Lung (tissue), 12 donors: ENCODE data around the gene PLP1. TPM values are rescaled to one million over a fixed set of nuclear protein-coding genes. Genes with fewer than 3 reads are reported as not detected.

Experiments used
- ATAC-seq: fragments of 200-7000 bp; cut with Tn5 transposase; one replicate; pipeline ENCODE4 v1.9.1; 2020; ENCODE audit warnings: moderate number of reproducible peaks; ENCODE audit not compliant: insufficient read depth, low FRiP score
- DNase-seq, 3 donors: peaks; one replicate each; pipeline ENCODE4 v3.0.0-alpha.2; 2013 to 2017
- H3K27ac ChIP-seq, 2 donors: one replicate each; pipeline ENCODE4 v1.5.1; 2013; ENCODE audit warnings: mild to moderate bottlenecking in 2 of 2, moderate library complexity in 2 of 2, control low read depth in 1 of 2, inconsistent platforms in 1 of 2, low read depth in 1 of 2, low read length in 1 of 2
- H3K27me3 ChIP-seq, 3 donors: one replicate each; pipeline ENCODE4 v1.5.1; 2013; ENCODE audit warnings: low read length in 2 of 3; ENCODE audit not compliant: control insufficient read depth in 3 of 3, insufficient read depth in 3 of 3
- H3K36me3 ChIP-seq, 4 donors: one replicate each; pipeline ENCODE4 v1.5.1; 2013; ENCODE audit warnings: low read length in 4 of 4, mild to moderate bottlenecking in 1 of 4, moderate library complexity in 1 of 4; ENCODE audit not compliant: control insufficient read depth in 4 of 4, insufficient read depth in 4 of 4
- H3K4me1 ChIP-seq, 5 donors: one replicate each; pipeline ENCODE4 v1.5.1; 2013; ENCODE audit warnings: low read length in 5 of 5, mild to moderate bottlenecking in 2 of 5, moderate library complexity in 1 of 5; ENCODE audit not compliant: control insufficient read depth in 5 of 5, insufficient read depth in 5 of 5
- H3K4me3 ChIP-seq: one replicate; pipeline ENCODE4 v1.5.1; 2013; ENCODE audit warnings: mild to moderate bottlenecking, control low read depth, moderate library complexity
- H3K9ac ChIP-seq, 2 donors: one replicate each; pipeline ENCODE4 v1.5.1; 2013; ENCODE audit warnings: low read length in 2 of 2, control low read depth in 1 of 2; ENCODE audit not compliant: insufficient read depth in 1 of 2
- H3K9me3 ChIP-seq, 4 donors: one replicate each; pipeline ENCODE4 v1.5.1; 2013; ENCODE audit warnings: low read length in 3 of 4, mild to moderate bottlenecking in 1 of 4, moderate library complexity in 1 of 4; ENCODE audit not compliant: control insufficient read depth in 4 of 4, insufficient read depth in 3 of 4
- whole genome bisulfite sequencing, 2 donors: extraction: QIAGEN DNeasy Blood & Tissue Kit; methylation state at CpG; one replicate each; pipeline ENCODE4 v1.1.7; 2013; 5-methylcytosine and 5-hydroxymethylcytosine counted together
- polyA plus RNA-seq, 2 donors: library from polyadenylated mRNA; stranded (reverse); fragments of 200-250 nt; gene quantifications; one replicate each; pipeline ENCODE4 v1.2.1, GENCODE V29; 2013
- total RNA-seq, 2 donors: library from RNA; depleted of rRNA in 1 of 2; stranded (reverse); fragments of >200 nt in 1 of 2; gene quantifications; one replicate each; pipeline ENCODE4 v1.2.1, GENCODE V29; 2014 to 2021
- TF ChIP-seq, protein P1 (sequence below): IDR thresholded peaks from 2 replicates; pipeline ENCODE4 v1.5.1; 2012; ENCODE audit warnings: mild to moderate bottlenecking; ENCODE audit errors: control extremely low read depth, extremely low read depth
- donor health status: control.
- donor health status: control.
- donor health status: Bipolar disorder and iron deficiency.
- donor health status: healthy.
- donor health status: DM: yes; HTN: yes; CAD: no.

The PLP1 gene
- total and polyA plus RNA-seq, 4 donors, result 0.06 to 9.3 (median 0.34) TPM

DNA sequence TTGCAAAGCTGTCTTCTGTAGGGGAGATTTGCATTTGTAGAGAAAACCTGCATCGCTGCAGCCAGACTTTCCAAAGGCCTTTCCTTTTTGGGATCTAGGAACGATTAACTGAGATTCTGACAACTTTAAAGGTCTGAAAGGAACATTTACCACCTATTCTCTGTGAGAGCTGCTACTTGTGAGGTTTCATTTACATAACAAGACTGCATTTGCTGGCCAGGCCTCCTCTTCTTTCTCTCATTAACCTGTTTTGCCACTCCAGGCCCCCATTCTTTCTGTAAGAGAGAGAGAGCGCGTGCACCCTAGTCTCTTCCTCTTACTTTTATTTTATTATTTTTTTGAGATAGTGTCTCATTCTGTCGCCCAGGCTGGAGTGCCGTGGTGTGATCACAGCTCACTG, 34.3 kb upstream of the PLP1 start:
- TF ChIP-seq, protein P1, sequence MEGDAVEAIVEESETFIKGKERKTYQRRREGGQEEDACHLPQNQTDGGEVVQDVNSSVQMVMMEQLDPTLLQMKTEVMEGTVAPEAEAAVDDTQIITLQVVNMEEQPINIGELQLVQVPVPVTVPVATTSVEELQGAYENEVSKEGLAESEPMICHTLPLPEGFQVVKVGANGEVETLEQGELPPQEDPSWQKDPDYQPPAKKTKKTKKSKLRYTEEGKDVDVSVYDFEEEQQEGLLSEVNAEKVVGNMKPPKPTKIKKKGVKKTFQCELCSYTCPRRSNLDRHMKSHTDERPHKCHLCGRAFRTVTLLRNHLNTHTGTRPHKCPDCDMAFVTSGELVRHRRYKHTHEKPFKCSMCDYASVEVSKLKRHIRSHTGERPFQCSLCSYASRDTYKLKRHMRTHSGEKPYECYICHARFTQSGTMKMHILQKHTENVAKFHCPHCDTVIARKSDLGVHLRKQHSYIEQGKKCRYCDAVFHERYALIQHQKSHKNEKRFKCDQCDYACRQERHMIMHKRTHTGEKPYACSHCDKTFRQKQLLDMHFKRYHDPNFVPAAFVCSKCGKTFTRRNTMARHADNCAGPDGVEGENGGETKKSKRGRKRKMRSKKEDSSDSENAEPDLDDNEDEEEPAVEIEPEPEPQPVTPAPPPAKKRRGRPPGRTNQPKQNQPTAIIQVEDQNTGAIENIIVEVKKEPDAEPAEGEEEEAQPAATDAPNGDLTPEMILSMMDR, result no peak
- peaks cover 7 to 38% (median 9%) of the 10 kb centered on the region in 3 donors for H3K27me3 ChIP-seq
- 56 to 86% methylated on average over 6 of the region's 6 CpGs for WGBS, 2 donors
- H3K4me1 ChIP-seq, result no peaks in the 10 kb centered on the region
- no peak overlapping the region for H3K4me3 ChIP-seq
- no peak overlapping the region for H3K9ac ChIP-seq
- no peak overlapping the region for H3K27ac ChIP-seq
- no peak for ATAC-seq
- H3K36me3 ChIP-seq, result no peaks in the 10 kb centered on the region
- DNase-seq, result no peak
- H3K9me3 ChIP-seq, result peaks cover 0 to 5% (median 0%) of the 10 kb centered on the region in 4 donors

DNA sequence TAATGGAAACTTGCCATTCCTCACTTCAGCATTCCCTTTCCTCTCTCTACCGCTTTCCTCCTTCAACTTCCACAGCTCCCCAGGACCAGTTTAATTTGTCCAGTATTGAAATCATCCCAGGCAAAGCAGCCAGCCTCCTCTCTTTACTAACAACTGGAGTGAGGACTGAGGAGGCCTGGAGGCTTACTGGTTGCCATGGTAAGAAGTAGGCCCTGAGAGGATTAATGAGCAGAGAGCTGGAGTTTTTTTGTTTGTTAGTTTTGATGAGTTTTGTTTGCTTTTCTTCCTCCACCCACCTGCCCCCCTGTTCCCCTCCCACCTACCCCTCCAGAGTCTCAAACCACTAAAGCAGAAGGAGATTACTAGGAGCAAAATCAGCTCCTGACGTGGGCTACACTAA, 29.5 kb upstream of the PLP1 start:
- peaks cover 5 to 38% (median 9%) of the 10 kb centered on the region in 3 donors for H3K27me3 ChIP-seq
- DNase-seq, result no peak
- no peak overlapping the region for H3K27ac ChIP-seq
- H3K9ac ChIP-seq, result no peak overlapping the region
- no peaks in the 10 kb centered on the region for H3K4me1 ChIP-seq
- WGBS, 2 donors, result 83 to 92% methylated on average over 2 of the region's 2 CpGs
- H3K9me3 ChIP-seq, result peaks cover 0 to 2% (median 0%) of the 10 kb centered on the region in 4 donors
- TF ChIP-seq, protein P1, result no peak
- no peak for ATAC-seq
- no peak overlapping the region for H3K4me3 ChIP-seq
- H3K36me3 ChIP-seq, result no peaks in the 10 kb centered on the region

DNA sequence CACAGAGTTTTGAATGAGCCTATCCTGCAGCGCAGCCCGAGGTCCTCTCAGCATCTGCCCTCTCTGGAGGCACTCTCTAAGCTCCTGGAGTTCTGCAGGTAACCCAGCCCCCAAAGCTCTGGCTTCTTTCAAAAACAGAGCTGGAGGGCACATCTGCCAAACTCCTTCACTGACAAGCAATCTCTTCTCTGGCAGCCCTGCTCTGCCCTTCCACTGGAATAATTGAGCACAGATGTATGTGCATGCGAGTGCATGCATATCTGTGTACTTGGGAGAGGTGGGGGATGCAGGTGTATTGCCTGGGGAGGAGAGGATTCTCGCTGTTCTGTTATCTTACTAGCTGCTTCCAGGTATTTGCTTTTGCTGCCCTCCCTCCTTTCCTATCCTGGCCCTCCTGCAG, 22.2 kb upstream of the PLP1 start:
- H3K4me1 ChIP-seq, result peaks cover 0 to 6% (median 0%) of the 10 kb centered on the region in 5 donors
- H3K36me3 ChIP-seq, result no peaks in the 10 kb centered on the region
- DNase-seq, result no peak
- peaks cover 0 to 6% (median 2%) of the 10 kb centered on the region in 4 donors for H3K9me3 ChIP-seq
- no peak for ATAC-seq
- no peak overlapping the region for H3K9ac ChIP-seq
- 76 to 93% methylated on average over 4 of the region's 4 CpGs for WGBS, 2 donors
- H3K4me3 ChIP-seq, result no peak overlapping the region
- H3K27me3 ChIP-seq, result peaks cover 0 to 28% (median 15%) of the 10 kb centered on the region in 3 donors
- no peak overlapping the region for H3K27ac ChIP-seq
- TF ChIP-seq, protein P1, result no peak

DNA sequence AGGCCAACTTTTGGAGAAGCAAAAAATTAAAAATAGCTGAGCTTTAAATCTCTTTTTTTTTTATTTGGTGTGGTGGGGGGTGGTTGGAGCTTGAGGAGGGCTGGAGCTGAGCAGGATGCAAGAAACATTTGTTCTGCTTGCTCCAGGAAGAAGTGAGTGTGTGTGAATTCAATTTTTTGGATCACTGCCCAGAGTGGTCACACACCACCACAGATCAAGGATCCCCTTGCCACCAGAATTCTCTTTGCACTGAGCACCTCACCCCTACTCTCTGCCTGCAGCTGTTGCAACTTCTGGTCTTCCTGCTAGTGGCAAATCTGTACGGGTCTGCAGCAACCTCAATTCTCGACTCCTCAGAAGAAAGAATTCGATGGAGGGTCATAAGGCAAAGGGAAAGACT, 19.9 kb upstream of the PLP1 start:
- TF ChIP-seq, protein P1, result no peak
- ATAC-seq, result no peak
- peak; percentile 20 to 74 (median 50) for DNase-seq
- 19 to 53% methylated on average over 3 of the region's 3 CpGs for WGBS, 2 donors
- Histone ChIP-seq H3K27ac (no peak overlapping the region), H3K9ac (no peak overlapping the region), H3K36me3 (no peaks in the 10 kb centered on the region), H3K27me3 (peaks cover 0 to 21% (median 12%) of the 10 kb centered on the region in 3 donors), H3K4me1 (peaks cover 0 to 6% (median 0%) of the 10 kb centered on the region in 5 donors), H3K4me3 (no peak overlapping the region), H3K9me3 (peaks cover 0 to 6% (median 3%) of the 10 kb centered on the region in 4 donors)
